Body of pancreas (tissue), 4 donors: Measurements from ENCODE around the gene GZF1. TPM values are rescaled to one million over a fixed set of nuclear protein-coding genes. Genes with fewer than 3 reads are reported as not detected.
A peak's percentile ranks its signal among the peaks of the same experiment; 100 is the strongest.

Source experiments
- ATAC-seq: fragments of 150-250 bp; one replicate; pipeline ENCODE4 v1.9.1; 2016
- DNase-seq, 4 donors: peaks; one replicate each; pipeline ENCODE4 v3.0.0-alpha.2; 2019
- H3K27ac ChIP-seq, 4 donors: fragments of 200-600 bp; sonication (generic); 1 replicate in 3 of 4; 2 replicates in 1 of 4; pipeline versions ENCODE4 v1.5.1 to v1.6.1; 2016 to 2019; ENCODE audit warnings: mild to moderate bottlenecking in 1 of 4, mixed read lengths in 1 of 4, moderate library complexity in 1 of 4
- H3K27me3 ChIP-seq, 2 donors: fragments of 200-600 bp; sonication (generic); one replicate each; pipeline ENCODE4 v1.6.0; 2016; ENCODE audit warnings: mild to moderate bottlenecking in 1 of 2
- H3K36me3 ChIP-seq, 2 donors: fragments of 200-600 bp; sonication (generic); replicated peaks in 1 of 2; 2 replicates each; pipeline ENCODE4 v1.5.1; 2016; ENCODE audit warnings: low read depth in 2 of 2; ENCODE audit not compliant: insufficient read depth in 1 of 2
- H3K4me1 ChIP-seq: fragments of 200-600 bp; sonication (generic); one replicate; pipeline ENCODE4 v1.6.0; 2016
- H3K4me3 ChIP-seq, 2 donors: fragments of 200-600 bp; sonication (generic); 1 replicate in 1 of 2; 2 replicates in 1 of 2; pipeline ENCODE4 v1.5.1; 2016 to 2019
- H3K9me3 ChIP-seq, 3 donors: fragments of 200-600 bp; sonication (generic); 1 replicate in 2 of 3; 2 replicates in 1 of 3; pipeline ENCODE4 v1.5.1; 2016
- CTCF ChIP-seq, 7 experiments: fragments of 450-650 bp in 4 of 7; fragments of 200-600 bp in 3 of 7; sonication (generic) in 3 of 7; IDR thresholded peaks; one replicate each; pipeline ENCODE4 v1.5.1; 2016 to 2019; ENCODE audit warnings: antibody characterized with exemption in 7 of 7
- POLR2A ChIP-seq, 3 donors: fragments of 450-650 bp; IDR thresholded peaks; one replicate each; pipeline ENCODE4 v1.6.1; 2016; ENCODE audit warnings: antibody characterized with exemption in 3 of 3, mild to moderate bottlenecking in 2 of 3
- WGBS, 2 donors: methylation state at CpG; one replicate each; pipeline ENCODE4 v1.1.5; 2017; 5-methylcytosine and 5-hydroxymethylcytosine counted together
- intact Hi-C: fragments of 100-400 bp; cut with DNase I; formaldehyde crosslinking; loops from one replicate; pipeline ENCODE4 v1.15.1; 2023
- total RNA-seq, 2 donors: library from RNA; depleted of rRNA; stranded (reverse); fragments of >200 nt; gene quantifications; one replicate each; pipeline ENCODE4 v1.1.0, GENCODE V29; 2016

GZF1 gene
- total RNA-seq, 2 donors from 2014 or later, result 1.6 to 6.2 TPM

- Histone ChIP-seq H3K4me1 (peaks cover 6% of the 10 kb centered on the region), H3K27me3 (no peaks in the 10 kb centered on the region), H3K9me3 (no peaks in the 10 kb centered on the region), H3K4me3 (no peak overlapping the region), H3K27ac (no peak overlapping the region), H3K36me3 (peaks cover 0 to 2% of the 10 kb centered on the region in 2 donors)
- TF ChIP-seq POLR2A (IDR thresholded peaks at IDR 0.05) (no peak), CTCF (IDR thresholded peaks at IDR 0.05) (no peak)
- ATAC-seq (no peak), DNase-seq (no peak)
- intact Hi-C loops, result no loop called here
- WGBS, 2 donors, result 39 to 42% methylated on average over 5 of the region's 5 CpGs
Measured at GRCh38 chr20:23401051-23401450, 39.1 kb downstream of the GZF1 start.

- intact Hi-C loops, result no loop called here
- no peak overlapping the region for H3K27ac ChIP-seq
- ATAC-seq (no peak), DNase-seq (no peak)
- H3K27me3 ChIP-seq, result no peaks in the 10 kb centered on the region
- H3K4me3 ChIP-seq, result no peak overlapping the region
- H3K4me1 ChIP-seq, result peaks cover 7% of the 10 kb centered on the region
- TF ChIP-seq POLR2A (IDR thresholded peaks at IDR 0.05), result no peak
- no peak for TF ChIP-seq CTCF (IDR thresholded peaks at IDR 0.05)
- H3K9me3 ChIP-seq, result no peaks in the 10 kb centered on the region
- WGBS, 2 donors, result 71 to 73% methylated on average over 5 of the region's 5 CpGs
- H3K36me3 ChIP-seq, result no peaks in the 10 kb centered on the region
Measured at GRCh38 chr20:23403751-23404150, 41.8 kb downstream of the GZF1 start.

- TF ChIP-seq CTCF (IDR thresholded peaks at IDR 0.05), result no peak
- no peak for TF ChIP-seq POLR2A (IDR thresholded peaks at IDR 0.05)
- 48 to 55% methylated on average over 3 of the region's 3 CpGs for WGBS, 2 donors
- H3K36me3 ChIP-seq, result no peaks in the 10 kb centered on the region
- DNase-seq (peak in 1 of 4 donors; percentile 22), ATAC-seq (peak; percentile 18)
- peaks cover 12% of the 10 kb centered on the region for H3K4me1 ChIP-seq
- H3K9me3 ChIP-seq, result no peaks in the 10 kb centered on the region
- intact Hi-C loops, result no loop called here
- no peak overlapping the region for H3K4me3 ChIP-seq
- no peak overlapping the region for H3K27ac ChIP-seq
- H3K27me3 ChIP-seq, result no peaks in the 10 kb centered on the region
Measured at GRCh38 chr20:23404196-23404595, 42.2 kb downstream of the GZF1 start.

GRCh38 chr20:23406880-23407279 is 44.9 kb downstream of the GZF1 start:
- Histone ChIP-seq H3K36me3 (no peaks in the 10 kb centered on the region), H3K27ac (no peak overlapping the region), H3K4me1 (peaks cover 7% of the 10 kb centered on the region), H3K9me3 (no peaks in the 10 kb centered on the region), H3K27me3 (no peaks in the 10 kb centered on the region), H3K4me3 (no peak overlapping the region)
- TF ChIP-seq CTCF (IDR thresholded peaks at IDR 0.05) (no peak), POLR2A (IDR thresholded peaks at IDR 0.05) (no peak)
- 94 to 96% methylated on average over 1 of the region's 1 CpG for WGBS, 2 donors
- intact Hi-C loops, result no loop called here
- no peak for DNase-seq
- no peak for ATAC-seq

- Histone ChIP-seq H3K27me3 (no peaks in the 10 kb centered on the region), H3K27ac (no peak overlapping the region), H3K9me3 (no peaks in the 10 kb centered on the region), H3K36me3 (no peaks in the 10 kb centered on the region), H3K4me1 (peaks cover 13% of the 10 kb centered on the region), H3K4me3 (no peak overlapping the region)
- intact Hi-C loops, result no loop called here
- TF ChIP-seq CTCF (IDR thresholded peaks at IDR 0.05) (no peak), POLR2A (IDR thresholded peaks at IDR 0.05) (no peak)
- DNase-seq (no peak), ATAC-seq (no peak)
- WGBS, 2 donors, result 88 to 94% methylated on average over 2 of the region's 2 CpGs
Measured at GRCh38 chr20:23407781-23408464, 45.9 kb downstream of the GZF1 start.
